HG03558 (cell line): ENCODE results near the gene NDUFAF3.
"Not testable (repeated sequence)": the region's sequence is repeated elsewhere in the genome, so short reads cannot be mapped to it uniquely, and the experiment has no call there.

Experiments used
- ATAC-seq: cut with Tn5 transposase; IDR thresholded peaks from one replicate; pipeline ENCODE4 v1.9.1; 2021; ENCODE audit warnings: moderate number of reproducible peaks; ENCODE audit not compliant: unreplicated experiment; ENCODE audit errors: extremely low read depth

Gene NDUFAF3

DNA sequence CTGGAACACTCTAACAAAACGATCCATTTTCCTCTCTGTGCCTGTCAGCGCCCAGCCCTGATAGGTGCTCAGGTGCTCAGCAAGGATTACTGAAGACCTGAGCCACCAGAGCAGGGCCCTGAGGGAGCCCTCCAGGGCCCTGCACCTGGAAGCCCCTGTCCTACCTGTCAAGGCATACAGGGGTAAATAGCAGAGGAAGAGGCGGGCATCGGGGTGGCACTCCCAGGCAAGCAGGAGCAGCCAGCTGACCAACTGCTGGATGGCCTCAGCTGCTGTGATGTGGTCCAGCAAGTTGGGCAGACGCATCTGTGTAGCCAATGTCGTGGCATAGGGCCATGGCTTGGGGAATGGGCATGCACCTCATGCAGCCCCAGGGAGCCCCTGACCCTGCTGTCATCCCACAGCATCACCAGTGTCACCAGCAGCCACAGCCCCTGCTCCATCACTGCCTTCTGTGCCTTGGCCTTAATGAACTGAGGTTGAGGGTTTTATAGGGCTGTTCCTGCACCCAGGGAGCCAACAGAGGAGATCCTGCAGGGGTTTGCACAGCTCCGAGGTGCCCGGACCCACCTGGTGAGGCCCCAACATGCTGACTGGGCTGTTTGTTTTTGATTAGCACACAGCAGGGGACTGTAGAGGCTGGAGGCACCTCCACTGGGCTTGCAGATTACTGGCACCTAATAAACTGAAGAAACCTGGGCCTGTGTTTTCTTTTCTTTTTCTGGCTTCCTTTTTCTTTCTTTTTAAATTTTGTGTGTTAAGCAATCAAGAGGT is 22.6 kb upstream of the NDUFAF3 start:
- no peak for ATAC-seq

DNA sequence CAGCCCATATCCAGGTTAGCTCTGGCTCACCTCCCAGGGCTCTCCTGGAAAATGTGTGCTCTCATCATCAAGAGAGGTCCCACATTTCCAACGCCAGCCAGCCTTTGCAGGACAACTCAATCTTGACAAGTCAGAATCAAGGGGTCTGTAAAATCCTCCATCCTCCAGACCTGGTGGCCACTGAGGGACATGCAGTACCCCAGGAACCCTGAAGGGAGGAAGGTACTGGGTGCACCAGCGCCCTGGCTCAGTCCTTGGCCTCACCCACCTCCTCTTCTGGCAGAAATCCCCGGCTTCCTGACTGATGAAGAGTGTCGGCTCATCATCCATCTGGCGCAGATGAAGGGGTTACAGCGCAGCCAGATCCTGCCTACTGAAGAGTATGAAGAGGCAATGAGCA is 20.8 kb upstream of the NDUFAF3 start:
- no peak for ATAC-seq

DNA sequence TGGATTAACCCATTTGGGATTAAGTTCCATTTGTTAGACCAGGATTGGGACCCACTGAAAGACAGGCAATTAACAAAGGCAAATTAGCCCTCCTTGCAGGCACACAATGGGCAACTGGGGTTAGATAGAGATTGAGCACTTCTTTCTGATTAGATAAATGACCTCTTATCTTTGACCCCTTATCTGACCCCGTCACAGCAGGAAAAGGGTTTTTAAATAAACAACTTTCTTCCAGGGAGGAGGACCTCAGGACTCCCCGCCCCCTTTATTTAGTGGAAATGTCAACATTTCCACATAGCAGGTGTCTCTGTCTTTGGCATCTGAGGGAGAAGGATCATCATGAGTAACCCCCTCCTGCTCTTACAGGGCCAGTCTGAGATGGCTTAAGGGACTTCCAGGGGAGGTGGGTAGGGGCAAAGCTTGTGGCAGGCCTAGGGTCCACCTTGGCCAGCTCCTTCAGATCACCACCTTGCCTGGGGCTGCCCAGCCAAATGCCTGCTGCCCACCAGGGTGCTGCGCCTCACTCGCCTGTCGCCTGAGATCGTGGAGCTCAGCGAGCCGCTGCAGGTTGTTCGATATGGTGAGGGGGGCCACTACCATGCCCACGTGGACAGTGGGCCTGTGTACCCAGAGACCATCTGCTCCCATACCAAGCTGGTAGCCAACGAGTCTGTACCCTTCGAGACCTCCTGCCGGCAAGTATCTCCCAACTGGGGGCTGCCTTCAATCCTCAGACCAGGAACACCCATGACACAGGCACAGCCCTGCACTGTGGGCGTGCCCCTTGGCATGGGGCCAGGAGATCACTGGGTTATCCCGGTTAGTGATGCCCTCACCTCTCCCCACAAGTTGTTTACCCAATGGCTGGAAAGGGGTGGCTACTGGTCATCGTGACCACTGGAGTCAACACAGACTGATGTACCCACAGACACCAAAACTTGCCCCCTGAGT is 17.3 kb upstream of the NDUFAF3 start:
- no peak for ATAC-seq

DNA sequence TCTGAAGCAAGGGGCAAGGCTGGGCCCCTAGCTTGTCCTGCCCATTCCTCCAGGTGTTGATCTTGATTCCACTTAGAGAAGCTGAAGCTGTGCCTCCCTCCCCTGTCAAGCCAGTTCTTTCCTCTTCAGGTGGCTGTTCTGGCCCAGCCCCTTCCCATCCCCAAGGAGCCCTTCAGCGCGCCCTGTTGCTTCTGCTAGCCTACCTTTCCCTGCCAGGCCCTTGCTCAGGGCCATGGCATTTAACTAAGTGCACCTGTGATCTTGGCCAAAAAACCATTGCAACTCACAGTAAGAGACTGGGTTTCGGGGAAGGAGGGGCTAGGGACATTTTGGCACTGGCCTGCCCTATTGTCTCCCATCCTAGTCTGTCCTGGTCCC is 16.6 kb upstream of the NDUFAF3 start:
- ATAC-seq: no peak

DNA sequence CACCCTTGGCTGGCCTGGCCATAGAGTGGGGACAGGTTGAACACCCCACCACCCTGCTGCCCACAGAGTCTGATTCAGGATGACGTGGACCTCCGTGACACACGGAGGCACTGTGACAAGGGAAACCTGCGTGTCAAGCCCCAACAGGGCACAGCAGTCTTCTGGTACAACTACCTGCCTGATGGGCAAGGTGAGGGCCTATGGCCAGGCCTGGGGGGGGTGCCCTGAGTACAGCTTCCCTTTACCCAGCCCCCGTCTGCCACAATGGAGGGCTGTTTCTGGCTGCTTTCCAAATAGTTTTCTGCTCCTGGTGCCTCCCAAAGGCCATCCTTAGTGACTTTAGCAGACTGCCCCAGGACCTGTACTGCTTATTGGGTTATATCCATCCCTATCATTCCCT is 15.9 kb upstream of the NDUFAF3 start:
- no peak for ATAC-seq

DNA sequence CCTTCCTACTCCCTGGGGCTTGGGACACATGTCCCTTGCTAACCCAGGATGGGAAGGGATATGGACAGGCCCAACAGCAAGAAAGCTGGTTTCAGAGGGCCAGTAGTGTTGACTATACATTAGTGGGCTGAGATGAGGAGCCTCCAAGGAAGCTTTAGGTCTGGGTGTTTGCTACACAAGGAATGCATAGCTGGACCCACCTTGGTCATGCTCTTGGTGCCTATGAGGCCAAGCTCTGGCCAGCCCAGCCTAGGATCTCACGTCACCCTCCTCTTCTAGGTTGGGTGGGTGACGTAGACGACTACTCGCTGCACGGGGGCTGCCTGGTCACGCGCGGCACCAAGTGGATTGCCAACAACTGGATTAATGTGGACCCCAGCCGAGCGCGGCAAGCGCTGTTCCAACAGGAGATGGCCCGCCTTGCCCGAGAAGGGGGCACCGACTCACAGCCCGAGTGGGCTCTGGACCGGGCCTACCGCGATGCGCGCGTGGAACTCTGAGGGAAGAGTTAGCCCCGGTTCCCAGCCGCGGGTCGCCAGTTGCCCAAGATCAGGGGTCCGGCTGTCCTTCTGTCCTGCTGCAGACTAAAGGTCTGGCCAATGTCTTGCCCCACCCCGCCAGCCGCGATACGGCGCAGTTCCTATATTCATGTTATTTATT is 15.4 kb upstream of the NDUFAF3 start:
- no peak for ATAC-seq

DNA sequence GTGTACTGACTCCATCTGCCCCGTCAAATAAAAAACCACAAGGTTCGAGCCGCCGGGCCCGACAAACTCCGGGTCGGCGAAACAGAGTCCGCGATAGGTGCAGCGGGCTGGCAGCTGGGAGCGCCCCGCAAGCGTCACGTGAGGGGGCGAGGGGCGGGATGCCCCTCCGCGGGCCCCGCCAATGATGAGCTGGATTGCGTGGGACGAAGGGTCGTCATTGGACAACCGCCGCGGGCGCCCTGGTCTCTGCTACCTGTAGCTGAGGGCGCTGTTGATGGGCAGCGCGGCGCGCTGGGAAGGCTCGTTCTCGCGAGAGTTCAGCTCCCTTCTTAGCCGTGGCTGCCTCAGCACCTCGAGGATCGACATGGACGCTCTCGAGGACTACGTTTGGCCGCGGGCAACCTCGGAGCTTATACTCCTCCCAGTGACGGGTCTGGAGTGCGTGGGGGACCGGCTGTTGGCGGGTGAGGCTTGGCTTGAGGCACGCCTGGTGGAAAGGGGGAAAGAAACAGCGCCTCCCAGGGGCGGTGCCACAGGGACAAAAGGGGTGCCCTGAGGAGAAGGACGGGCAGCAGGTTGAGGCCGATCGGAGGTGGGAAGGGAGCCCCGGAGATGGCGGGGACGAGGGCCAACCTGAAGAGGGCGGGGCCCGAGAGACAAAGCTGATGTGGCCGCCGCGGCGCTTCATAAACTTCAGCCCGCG is 14.7 kb upstream of the NDUFAF3 start, which contains the start of gene WDR6:
Gene WDR6 (plus strand): TSS at position 324 of the 703 bp plus-strand sequence. CDS start 41 bp downstream, at position 365.
- peak; percentile 81 for ATAC-seq

DNA sequence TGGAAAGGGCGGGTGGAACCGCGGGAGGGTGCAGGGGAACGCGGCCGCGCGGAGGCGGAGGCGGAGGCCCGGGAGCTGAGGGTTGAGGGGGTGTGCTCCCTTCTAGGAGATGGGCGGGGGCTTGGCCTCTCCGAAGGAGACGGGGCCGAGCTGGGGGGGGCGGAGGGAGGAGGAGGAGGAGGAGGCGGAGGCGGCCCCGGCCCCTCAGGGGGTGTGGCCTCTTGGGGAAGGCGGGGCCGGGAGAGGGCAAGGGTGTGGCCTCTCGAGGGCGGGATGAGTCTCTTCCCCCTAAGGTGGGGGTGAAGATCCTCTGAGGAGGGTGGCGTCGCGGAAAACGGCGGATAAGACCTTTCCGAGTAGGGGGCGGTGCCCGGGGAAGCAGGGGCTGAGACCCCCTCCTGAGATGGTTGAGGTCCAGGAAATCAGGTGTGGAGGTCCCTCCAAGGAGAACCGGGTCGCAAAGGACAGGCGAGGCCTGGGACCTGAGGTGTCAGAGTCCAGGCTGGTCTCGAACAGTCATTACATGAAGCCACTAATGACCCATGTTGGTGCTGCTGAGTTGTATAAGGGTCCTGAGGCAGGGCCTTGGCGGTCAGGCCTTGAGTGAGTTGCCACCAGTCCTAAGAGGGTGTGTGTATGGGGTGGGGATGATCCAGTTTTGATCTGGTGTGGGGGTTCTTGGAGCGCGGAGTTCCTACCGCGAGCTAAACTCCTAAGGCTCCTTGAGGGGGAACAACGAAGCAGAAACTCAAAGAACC is 14.0 kb upstream of the NDUFAF3 start:
- ATAC-seq: no peak

DNA sequence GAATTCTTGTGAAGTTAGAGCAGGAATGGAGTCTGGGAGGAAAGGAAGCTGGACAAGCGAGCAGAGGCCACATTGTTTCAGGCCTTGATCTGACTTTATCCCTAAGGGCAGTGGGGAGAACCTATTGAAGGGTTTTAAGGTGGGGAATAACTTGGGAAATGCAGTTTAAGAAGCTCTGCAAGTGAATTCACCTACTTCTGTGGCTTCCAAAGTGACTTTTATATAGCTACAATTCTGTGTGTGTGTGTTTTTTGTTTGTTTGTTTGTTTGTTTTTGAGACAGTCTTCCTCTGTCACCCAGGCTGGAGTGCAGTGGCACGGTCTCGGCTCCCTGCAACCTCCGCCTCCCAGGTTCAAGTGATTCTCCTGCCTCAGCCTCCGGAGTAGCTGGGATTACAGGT is 13.3 kb upstream of the NDUFAF3 start:
- not testable (repeated sequence) for ATAC-seq

DNA sequence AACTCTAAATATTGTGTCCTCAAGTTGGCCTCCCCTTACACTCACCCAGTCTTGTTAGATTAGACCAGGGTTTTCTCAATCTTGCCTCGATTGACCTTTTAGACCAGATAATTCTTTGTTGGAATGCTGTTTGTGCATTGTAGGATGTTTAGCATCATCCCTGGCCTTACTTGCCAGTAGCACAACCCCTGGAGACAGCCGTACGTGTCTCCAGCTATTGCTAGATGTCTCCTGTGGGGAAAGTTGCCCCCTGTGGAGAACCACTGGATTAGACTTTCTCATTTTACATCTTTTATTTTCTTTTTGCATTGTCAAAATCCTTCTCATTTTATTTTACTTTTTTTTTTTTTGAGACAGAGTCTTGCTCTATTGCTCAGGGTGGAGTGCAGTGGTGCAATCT is 12.5 kb upstream of the NDUFAF3 start:
- ATAC-seq: no peak

DNA sequence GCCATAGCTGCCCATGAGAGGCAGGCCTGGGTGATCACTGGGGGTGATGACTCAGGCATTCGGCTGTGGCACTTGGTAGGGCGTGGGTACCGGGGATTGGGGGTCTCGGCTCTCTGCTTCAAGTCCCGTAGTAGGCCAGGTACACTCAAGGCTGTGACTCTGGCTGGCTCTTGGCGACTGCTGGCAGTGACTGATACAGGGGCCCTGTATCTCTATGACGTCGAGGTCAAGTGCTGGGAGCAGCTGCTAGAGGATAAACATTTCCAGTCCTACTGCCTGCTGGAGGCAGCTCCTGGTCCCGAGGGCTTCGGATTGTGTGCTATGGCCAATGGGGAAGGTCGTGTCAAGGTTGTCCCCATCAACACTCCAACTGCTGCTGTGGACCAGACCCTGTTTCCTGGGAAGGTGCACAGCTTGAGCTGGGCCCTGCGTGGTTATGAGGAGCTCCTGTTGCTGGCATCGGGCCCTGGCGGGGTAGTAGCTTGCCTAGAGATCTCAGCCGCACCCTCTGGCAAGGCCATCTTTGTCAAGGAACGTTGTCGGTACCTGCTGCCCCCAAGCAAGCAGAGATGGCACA is 9.4 kb upstream of the NDUFAF3 start:
- no peak for ATAC-seq

DNA sequence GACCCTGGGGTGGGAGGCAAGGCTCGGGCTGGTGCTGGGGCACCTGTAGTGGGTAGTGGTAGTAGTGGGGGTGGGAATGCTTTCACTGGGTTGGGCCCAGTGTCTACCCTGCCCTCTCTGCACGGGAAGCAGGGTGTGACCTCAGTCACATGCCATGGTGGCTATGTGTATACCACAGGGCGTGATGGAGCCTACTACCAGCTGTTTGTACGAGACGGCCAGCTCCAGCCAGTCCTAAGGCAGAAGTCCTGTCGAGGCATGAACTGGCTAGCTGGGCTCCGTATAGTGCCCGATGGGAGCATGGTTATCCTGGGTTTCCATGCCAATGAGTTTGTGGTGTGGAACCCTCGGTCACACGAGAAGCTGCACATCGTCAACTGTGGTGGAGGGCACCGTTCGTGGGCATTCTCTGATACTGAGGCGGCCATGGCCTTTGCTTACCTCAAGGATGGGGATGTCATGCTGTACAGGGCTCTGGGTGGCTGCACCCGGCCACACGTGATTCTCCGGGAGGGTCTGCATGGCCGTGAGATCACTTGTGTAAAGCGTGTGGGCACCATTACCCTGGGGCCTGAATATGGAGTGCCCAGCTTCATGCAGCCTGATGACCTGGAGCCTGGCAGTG is 8.7 kb upstream of the NDUFAF3 start:
- no peak for ATAC-seq

DNA sequence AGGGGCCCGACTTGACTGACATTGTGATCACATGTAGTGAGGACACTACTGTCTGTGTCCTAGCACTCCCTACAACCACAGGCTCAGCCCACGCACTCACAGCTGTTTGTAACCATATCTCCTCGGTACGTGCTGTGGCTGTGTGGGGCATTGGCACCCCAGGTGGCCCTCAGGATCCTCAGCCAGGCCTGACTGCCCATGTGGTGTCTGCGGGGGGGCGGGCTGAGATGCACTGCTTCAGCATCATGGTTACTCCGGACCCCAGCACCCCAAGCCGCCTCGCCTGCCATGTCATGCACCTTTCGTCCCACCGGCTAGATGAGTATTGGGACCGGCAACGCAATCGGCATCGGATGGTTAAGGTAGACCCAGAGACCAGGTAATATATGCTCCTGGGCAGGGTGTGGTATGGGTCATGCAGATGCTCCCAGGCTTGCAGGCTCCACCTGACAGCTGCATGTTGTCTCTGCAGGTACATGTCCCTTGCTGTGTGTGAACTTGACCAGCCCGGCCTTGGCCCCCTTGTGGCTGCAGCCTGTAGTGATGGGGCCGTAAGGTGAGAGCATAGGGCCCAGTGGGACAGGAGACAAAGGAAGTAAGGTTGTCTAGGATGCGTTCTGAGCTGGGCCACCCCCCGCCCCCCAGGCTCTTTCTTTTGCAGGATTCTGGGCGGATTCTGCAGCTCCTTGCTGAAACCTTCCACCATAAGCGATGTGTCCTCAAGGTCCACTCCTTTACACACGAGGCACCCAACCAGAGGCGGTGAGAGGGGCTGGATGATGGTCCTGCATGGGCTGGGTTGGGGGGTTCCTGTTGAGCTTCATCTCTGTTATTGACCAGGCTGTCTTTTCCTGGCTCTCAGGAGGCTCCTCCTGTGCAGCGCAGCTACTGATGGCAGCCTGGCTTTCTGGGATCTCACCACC is 7.9 kb upstream of the NDUFAF3 start:
- no peak for ATAC-seq

DNA sequence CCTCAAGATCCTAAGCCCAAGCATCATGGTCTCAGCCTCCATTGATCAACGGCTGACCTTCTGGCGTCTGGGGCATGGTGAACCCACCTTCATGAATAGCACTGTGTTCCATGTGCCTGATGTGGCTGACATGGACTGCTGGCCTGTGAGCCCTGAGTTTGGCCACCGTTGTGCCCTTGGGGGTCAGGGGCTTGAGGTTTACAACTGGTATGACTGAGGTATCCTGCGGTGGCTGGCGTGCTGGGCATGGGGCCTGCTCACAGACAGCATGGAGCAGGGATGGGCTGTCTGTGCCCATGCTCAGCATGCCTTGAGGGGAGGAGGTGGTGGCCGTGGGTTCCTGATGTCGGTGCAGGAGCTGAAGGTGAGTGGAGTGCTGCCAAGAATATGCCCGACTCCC is 6.8 kb upstream of the NDUFAF3 start:
- ATAC-seq: no peak

DNA sequence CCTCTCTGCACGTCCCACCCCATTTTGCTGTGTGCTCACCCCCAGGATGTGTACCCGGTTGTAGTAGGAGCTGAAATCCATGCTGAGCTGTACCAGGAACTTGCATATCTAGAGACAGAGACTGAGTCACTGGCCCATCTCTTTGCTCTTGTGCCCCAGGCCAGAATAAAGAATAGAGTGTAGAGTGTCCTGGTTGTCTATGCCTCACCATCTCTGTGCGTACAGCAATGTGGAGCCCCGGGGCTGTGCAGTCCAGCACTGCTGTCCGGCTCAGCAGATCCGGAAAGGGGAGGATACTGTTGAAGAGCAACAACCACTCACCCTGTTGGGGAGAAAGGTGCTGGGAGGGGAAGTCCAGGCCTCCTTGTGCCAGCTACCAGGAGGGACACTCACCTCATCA is 6.2 kb upstream of the NDUFAF3 start:
- ATAC-seq: no peak

DNA sequence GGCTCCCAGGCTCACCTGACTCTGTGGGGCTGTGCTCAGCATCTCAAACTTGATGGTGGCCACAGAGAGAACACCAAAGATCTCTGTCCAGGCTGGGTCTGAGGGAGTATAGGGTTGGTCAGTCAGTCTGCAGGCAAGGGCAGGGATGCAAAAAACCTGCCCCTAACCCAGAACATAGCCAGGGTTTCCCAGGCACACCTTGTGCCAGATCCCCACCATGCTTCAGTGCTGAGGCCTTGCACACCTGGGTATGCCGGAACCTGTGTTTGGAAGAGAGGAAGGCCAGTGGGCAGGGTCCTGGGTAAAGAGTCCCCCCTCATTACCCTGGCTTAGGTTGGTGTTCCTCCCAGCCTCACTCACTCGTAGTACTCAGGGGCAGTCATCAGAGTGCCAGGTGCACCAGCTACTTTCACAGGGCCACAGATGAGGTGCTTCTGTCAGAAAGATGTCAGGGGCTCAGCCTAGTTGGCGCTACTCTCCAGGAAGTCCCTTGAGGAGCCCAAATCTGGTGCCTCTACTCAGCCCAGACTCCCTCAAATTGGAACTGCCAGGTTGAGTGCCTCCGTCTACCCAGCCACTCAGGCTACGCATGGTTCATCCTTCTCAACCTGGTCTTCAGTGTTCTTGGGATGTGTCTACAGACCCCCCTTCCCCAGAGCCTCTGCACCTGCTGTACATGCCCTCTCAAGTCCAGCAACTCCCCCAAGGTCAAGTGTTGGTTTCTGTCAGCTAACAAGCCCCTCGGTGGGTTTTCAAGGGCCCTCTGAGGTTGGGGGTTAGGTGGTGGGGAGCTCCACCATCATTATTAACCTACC is 5.3 kb upstream of the NDUFAF3 start:
- no peak for ATAC-seq
